ENCODE results near the gene LRRC32. TPM values are rescaled to one million over a fixed set of nuclear protein-coding genes. Genes with fewer than 3 reads are reported as not detected.

Gene LRRC32
- total RNA-seq, 1 donor from 2014 or later, result 0.26 TPM

GRCh38 chr11:76628408-76628947 lies 42.1 kb downstream of the LRRC32 start:
- FAIRE-seq, result no peak

GRCh38 chr11:76627606-76628005 lies 42.9 kb downstream of the LRRC32 start:
- no peaks in the 10 kb centered on the region for H3K27me3 ChIP-seq (ENCODE audit: control insufficient read depth, insufficient read depth, low read length)
- no peak for FAIRE-seq

More at GRCh38 chr11:76628408-76628947, 42.1 kb downstream of the LRRC32 start:
- no peak for DNase-seq (ENCODE audit: low read depth)
- H3K27me3 ChIP-seq (ENCODE audit: control insufficient read depth, insufficient read depth, low read length), result no peaks in the 10 kb centered on the region
- H3K36me3 ChIP-seq (ENCODE audit: control insufficient read depth, insufficient read depth, low read length), result no peaks in the 10 kb centered on the region
- TF ChIP-seq CTCF (IDR thresholded peaks at IDR 0.05; ENCODE audit: insufficient read depth, low read length, severe bottlenecking), result no peak
- H3K4me3 ChIP-seq (ENCODE audit: low read depth, low read length), result no peak overlapping the region

GRCh38 chr11:76626921-76627401 lies 43.6 kb downstream of the LRRC32 start:
- H3K27me3 ChIP-seq (ENCODE audit: control insufficient read depth, insufficient read depth, low read length), result no peaks in the 10 kb centered on the region
- no peak for DNase-seq (ENCODE audit: low read depth)
- no peaks in the 10 kb centered on the region for H3K36me3 ChIP-seq (ENCODE audit: control insufficient read depth, insufficient read depth, low read length)
- no peak for FAIRE-seq
- no peak overlapping the region for H3K4me3 ChIP-seq (ENCODE audit: low read depth, low read length)
- TF ChIP-seq CTCF (IDR thresholded peaks at IDR 0.05; ENCODE audit: insufficient read depth, low read length, severe bottlenecking), result no peak

More at GRCh38 chr11:76627606-76628005, 42.9 kb downstream of the LRRC32 start:
- no peak for TF ChIP-seq CTCF (IDR thresholded peaks at IDR 0.05; ENCODE audit: insufficient read depth, low read length, severe bottlenecking)
- H3K4me3 ChIP-seq (ENCODE audit: low read depth, low read length), result no peak overlapping the region
- DNase-seq (ENCODE audit: low read depth), result no peak
- H3K36me3 ChIP-seq (ENCODE audit: control insufficient read depth, insufficient read depth, low read length), result no peaks in the 10 kb centered on the region

- Histone ChIP-seq H3K36me3 (ENCODE audit: control insufficient read depth, insufficient read depth, low read length) (no peaks in the 10 kb centered on the region), H3K27me3 (ENCODE audit: control insufficient read depth, insufficient read depth, low read length) (no peaks in the 10 kb centered on the region), H3K4me3 (ENCODE audit: low read depth, low read length) (no peak overlapping the region)
- no peak for TF ChIP-seq CTCF (IDR thresholded peaks at IDR 0.05; ENCODE audit: insufficient read depth, low read length, severe bottlenecking)
- no peak for DNase-seq (ENCODE audit: low read depth)
- FAIRE-seq, result no peak
Observed at GRCh38 chr11:76626266-76626665, 44.3 kb downstream of the LRRC32 start.

- TF ChIP-seq CTCF (IDR thresholded peaks at IDR 0.05; ENCODE audit: insufficient read depth, low read length, severe bottlenecking), result no peak
- no peaks in the 10 kb centered on the region for H3K36me3 ChIP-seq (ENCODE audit: control insufficient read depth, insufficient read depth, low read length)
- no peak overlapping the region for H3K4me3 ChIP-seq (ENCODE audit: low read depth, low read length)
- DNase-seq (ENCODE audit: low read depth) (no peak), FAIRE-seq (no peak)
- H3K27me3 ChIP-seq (ENCODE audit: control insufficient read depth, insufficient read depth, low read length), result no peaks in the 10 kb centered on the region
Observed at GRCh38 chr11:76625472-76626186, 44.9 kb downstream of the LRRC32 start.
